GM12874 (cell line): ENCODE data around the gene GTF2A1.

Experiments used
- CTCF ChIP-seq: IDR thresholded peaks from 2 replicates; pipeline ENCODE4 v1.5.1; 2011; ENCODE audit warnings: low read depth, mild to moderate bottlenecking, control low read depth, low read length, moderate library complexity; ENCODE audit not compliant: insufficient read depth

GTF2A1 gene

GRCh38 chr14:81172353-81172752 is 48.4 kb downstream of the GTF2A1 start:
- TF ChIP-seq CTCF: no peak

- no peak for TF ChIP-seq CTCF
These were observed 49.9 kb downstream of the GTF2A1 start for GRCh38 chr14:81170829-81171195.

GRCh38 chr14:81170104-81170828 is 50.5 kb downstream of the GTF2A1 start:
- TF ChIP-seq CTCF: peak; percentile 79

- no peak for TF ChIP-seq CTCF
These were observed 51.1 kb downstream of the GTF2A1 start for GRCh38 chr14:81169711-81170103.

- no peak for TF ChIP-seq CTCF
These were observed 51.5 kb downstream of the GTF2A1 start for GRCh38 chr14:81169267-81169666.

GRCh38 chr14:81166121-81166520 is 54.6 kb downstream of the GTF2A1 start:
- TF ChIP-seq CTCF: no peak

- no peak for TF ChIP-seq CTCF
These were observed 55.6 kb downstream of the GTF2A1 start for GRCh38 chr14:81165188-81165587.
